ENCODE data around the gene FLNC. TPM values are rescaled to one million over a fixed set of nuclear protein-coding genes. Genes with fewer than 3 reads are reported as not detected.

Gene FLNC
- total and polyA plus RNA-seq, 2 experiments from 2014 or later = 74.0 to 304 TPM

- peak overlapping the region; percentile 92 for H3K9ac ChIP-seq
- no peaks in the 10 kb centered on the region for H3K9me2 ChIP-seq (ENCODE audit: insufficient read depth)
These were observed 1.2 kb downstream of the FLNC start for GRCh38 chr7:128831178-128831993.

GRCh38 chr7:128831994-128832879, 2.0 kb downstream of the FLNC start:
- Histone ChIP-seq H3F3A (ENCODE audit: insufficient read depth) (peaks cover 56% of the 10 kb centered on the region), H3K36me3 (ENCODE audit: low read depth) (peaks cover 16% of the 10 kb centered on the region; the same call in 1 of the 2 replicates), H2AFZ (no peak overlapping the region), H3K27ac (peak overlapping the region; percentile 90), H3K9me3 (ENCODE audit: low read depth) (no peaks in the 10 kb centered on the region), H3K9me2 (ENCODE audit: insufficient read depth) (no peaks in the 10 kb centered on the region), H3K27me3 (replicated peaks; ENCODE audit: insufficient read depth) (no peaks in the 10 kb centered on the region), H3K4me3 (peak overlapping the region; percentile 99), H3K4me1 (ENCODE audit: insufficient read depth) (peaks cover 44% of the 10 kb centered on the region), H3K79me2 (ENCODE audit: insufficient read depth) (peaks cover 65% of the 10 kb centered on the region), H4K20me1 (ENCODE audit: insufficient read depth) (no peaks in the 10 kb centered on the region), H3K9ac (peak overlapping the region; percentile 92), H3K4me2 (ENCODE audit: unreplicated experiment) (peak overlapping the region; percentile 93)
- TF ChIP-seq EZH2phosphoT487 (IDR thresholded peaks at IDR 0.05; ENCODE audit: insufficient read depth, low read depth) (no peak), EZH2 (IDR thresholded peaks at IDR 0.05; ENCODE audit: insufficient read depth, poor library complexity, severe bottlenecking) (no peak)
- 2% methylated on average over 15 to 22 of the region's 22 CpGs for WGBS, 2 experiments (ENCODE audit: low coverage in 1 of 2, low lambda C conversion rate in 2 of 2, missing lambda C conversion rate in 2 of 2)
- DNase-seq = peak; percentile 63
- in situ Hi-C loops (cut with MboI) = no loop called here

More at GRCh38 chr7:128831178-128831993, 1.2 kb downstream of the FLNC start:
- Histone ChIP-seq H2AFZ (peak overlapping the region; percentile 26; the same call in 1 of the 2 replicates), H3K27ac (peak overlapping the region; percentile 90), H3K4me1 (ENCODE audit: insufficient read depth) (peaks cover 45% of the 10 kb centered on the region), H3K4me3 (peak overlapping the region; percentile 99), H3K4me2 (ENCODE audit: unreplicated experiment) (peak overlapping the region; percentile 93), H3F3A (ENCODE audit: insufficient read depth) (peaks cover 52% of the 10 kb centered on the region), H3K79me2 (ENCODE audit: insufficient read depth) (peaks cover 59% of the 10 kb centered on the region), H3K9me3 (ENCODE audit: low read depth) (no peaks in the 10 kb centered on the region), H3K36me3 (ENCODE audit: low read depth) (peaks cover 10% of the 10 kb centered on the region; the same call in 1 of the 2 replicates), H4K20me1 (ENCODE audit: insufficient read depth) (no peaks in the 10 kb centered on the region), H3K27me3 (replicated peaks; ENCODE audit: insufficient read depth) (no peaks in the 10 kb centered on the region)
- DNase-seq = peak; percentile 68
- in situ Hi-C loops (cut with MboI) = no loop called here
- WGBS, 2 experiments (ENCODE audit: low coverage in 1 of 2, low lambda C conversion rate in 2 of 2, missing lambda C conversion rate in 2 of 2) = 1 to 3% methylated on average over 28 to 32 of the region's 33 CpGs
- TF ChIP-seq EZH2phosphoT487 (IDR thresholded peaks at IDR 0.05; ENCODE audit: insufficient read depth, low read depth) (no peak), EZH2 (IDR thresholded peaks at IDR 0.05; ENCODE audit: insufficient read depth, poor library complexity, severe bottlenecking) (no peak)

DNA sequence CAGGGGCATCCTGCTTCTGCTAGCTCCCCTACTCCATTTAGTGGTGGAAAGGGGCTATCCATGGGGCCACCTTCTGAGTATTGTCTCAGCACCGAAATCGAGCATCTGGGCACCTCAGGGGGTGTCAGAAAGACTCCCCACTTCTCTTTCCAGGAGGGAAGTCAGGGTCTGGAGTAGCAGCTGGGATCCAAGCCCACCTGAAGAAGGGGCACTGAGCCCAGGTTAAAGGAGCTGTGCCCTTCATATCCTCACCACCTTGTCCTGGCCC, 2.6 kb downstream of the FLNC start:
- in situ Hi-C loops (cut with MboI) = no loop called here
- H3K36me3 ChIP-seq (ENCODE audit: low read depth) = peaks cover 21% of the 10 kb centered on the region; the same call in 1 of the 2 replicates
- H3K9ac ChIP-seq = peak overlapping the region; percentile 92
- H3F3A ChIP-seq (ENCODE audit: insufficient read depth) = peaks cover 55% of the 10 kb centered on the region
- peak overlapping the region; percentile 90 for H3K27ac ChIP-seq
- peak overlapping the region; percentile 93 for H3K4me2 ChIP-seq (ENCODE audit: unreplicated experiment)
- H3K4me1 ChIP-seq (ENCODE audit: insufficient read depth) = peaks cover 39% of the 10 kb centered on the region
- no peak overlapping the region for H2AFZ ChIP-seq
- no peak for DNase-seq
- no peaks in the 10 kb centered on the region for H3K9me2 ChIP-seq (ENCODE audit: insufficient read depth)
- H3K9me3 ChIP-seq (ENCODE audit: low read depth) = no peaks in the 10 kb centered on the region
- peaks cover 65% of the 10 kb centered on the region for H3K79me2 ChIP-seq (ENCODE audit: insufficient read depth)
- H3K4me3 ChIP-seq = peak overlapping the region; percentile 99
- H3K27me3 ChIP-seq (replicated peaks; ENCODE audit: insufficient read depth) = no peaks in the 10 kb centered on the region
- no peaks in the 10 kb centered on the region for H4K20me1 ChIP-seq (ENCODE audit: insufficient read depth)
- WGBS, 2 experiments (ENCODE audit: low coverage in 1 of 2, low lambda C conversion rate in 2 of 2, missing lambda C conversion rate in 2 of 2) = 31 to 34% methylated on average over 2 of the region's 2 CpGs
- TF ChIP-seq EZH2 (IDR thresholded peaks at IDR 0.05; ENCODE audit: insufficient read depth, poor library complexity, severe bottlenecking) (no peak), EZH2phosphoT487 (IDR thresholded peaks at IDR 0.05; ENCODE audit: insufficient read depth, low read depth) (no peak)

GRCh38 chr7:128833148-128833945, 3.1 kb downstream of the FLNC start:
- no peak overlapping the region for H2AFZ ChIP-seq

More at GRCh38 chr7:128833148-128833945, 3.1 kb downstream of the FLNC start:
- in situ Hi-C loops (cut with MboI) = no loop called here
- TF ChIP-seq EZH2phosphoT487 (IDR thresholded peaks at IDR 0.05; ENCODE audit: insufficient read depth, low read depth) (no peak), EZH2 (IDR thresholded peaks at IDR 0.05; ENCODE audit: insufficient read depth, poor library complexity, severe bottlenecking) (no peak)
- peaks cover 34% of the 10 kb centered on the region for H3K4me1 ChIP-seq (ENCODE audit: insufficient read depth)
- peaks cover 54% of the 10 kb centered on the region for H3F3A ChIP-seq (ENCODE audit: insufficient read depth)
- peak; percentile 95 for DNase-seq
- H3K27me3 ChIP-seq (replicated peaks; ENCODE audit: insufficient read depth) = no peaks in the 10 kb centered on the region
- H3K4me2 ChIP-seq (ENCODE audit: unreplicated experiment) = peak overlapping the region; percentile 93
- H3K36me3 ChIP-seq (ENCODE audit: low read depth) = peaks cover 27% of the 10 kb centered on the region; the same call in 1 of the 2 replicates
- WGBS, 2 experiments (ENCODE audit: low coverage in 1 of 2, low lambda C conversion rate in 2 of 2, missing lambda C conversion rate in 2 of 2) = 3% methylated on average over 10 to 13 of the region's 13 CpGs
- H3K9me2 ChIP-seq (ENCODE audit: insufficient read depth) = no peaks in the 10 kb centered on the region
- peak overlapping the region; percentile 90 for H3K27ac ChIP-seq
- no peaks in the 10 kb centered on the region for H4K20me1 ChIP-seq (ENCODE audit: insufficient read depth)
- H3K9ac ChIP-seq = peak overlapping the region; percentile 92
- peaks cover 70% of the 10 kb centered on the region for H3K79me2 ChIP-seq (ENCODE audit: insufficient read depth)
- H3K9me3 ChIP-seq (ENCODE audit: low read depth) = no peaks in the 10 kb centered on the region
- peak overlapping the region; percentile 99 for H3K4me3 ChIP-seq
